ENCODE data around the gene APLF.

GRCh38 chr2:68548396-68548795, 81.0 kb downstream of the APLF start:
- TF ChIP-seq CTCF (IDR thresholded peaks at IDR 0.05; ENCODE audit: low read length), result no peak
- TF ChIP-seq EZH2 (IDR thresholded peaks at IDR 0.05; ENCODE audit: borderline replicate concordance, low read length), result no peak
